HepG2 (cell line): Measurements from ENCODE around the gene DTHD1. TPM values are rescaled to one million over a fixed set of nuclear protein-coding genes. Genes with fewer than 3 reads are reported as not detected.
A peak's percentile ranks its signal among the peaks of the same experiment; 100 is the strongest.

Experiments
- ATAC-seq: fragments of 200-7000 bp; cut with Tn5 transposase; 3 replicates; pipeline ENCODE4 v1.9.1; 2020; ENCODE audit warnings: mild to moderate bottlenecking, moderate library complexity
- BruUV-seq: library from RNA; stranded (reverse); fragments of 400-500 nt; replicated peaks from 2 replicates; lab custom pipeline; 2021; lab: Mats Ljungman, UMichigan
- CTCF ChIA-PET: fragments of 300-600 bp; formaldehyde crosslinking; extraction: SDS; loops from one replicate; lab custom pipeline; 2021; ENCODE audit warnings: low total read pairs, inconsistent platforms, low intra/inter-chr PET ratio; lab: Yijun Ruan, JAX
- POLR2A ChIA-PET: fragments of 350-600 bp; sonication (Branson Sonifier 250); formaldehyde crosslinking; loops from one replicate; lab custom pipeline; 2020; ENCODE audit warnings: antibody characterized with exemption, inconsistent platforms; lab: Yijun Ruan, JAX
- DNase-seq: peaks from one replicate; pipeline ENCODE4 v3.0.0-alpha.2; 2015; ENCODE audit warnings: low spot score
- FAIRE-seq: peaks from 3 replicates; lab custom pipeline; 2011; peaks lifted over from hg19 to GRCh38; lab: Jason Lieb, UNC
- H2AFZ ChIP-seq: one replicate; pipeline ENCODE4 v1.6.1; 2011; ENCODE audit warnings: low read length, inconsistent platforms
- H3K27ac ChIP-seq: fragments of 300-600 bp; 3 replicates; pipeline ENCODE4 v1.8.0; 2011; ENCODE audit warnings: mixed run types, mild to moderate bottlenecking, mixed read lengths, low read length, inconsistent platforms; ENCODE audit not compliant: insufficient read depth; ENCODE audit errors: extremely low read length
- H3K27me3 ChIP-seq, 2 experiments: fragments of 200-600 bp in 1 of 2; 2 replicates in 1 of 2; 3 replicates in 1 of 2; pipeline versions ENCODE4 v1.6.0 to v1.8.0; 2011; ENCODE audit warnings: low read length in 2 of 2, mild to moderate bottlenecking in 2 of 2, moderate library complexity in 2 of 2, inconsistent platforms in 1 of 2; ENCODE audit not compliant: insufficient read depth in 2 of 2, control insufficient read depth in 1 of 2
- H3K36me3 ChIP-seq, 2 experiments: fragments of 200-600 bp in 1 of 2; replicated peaks in 1 of 2; 2 replicates in 1 of 2; 3 replicates in 1 of 2; pipeline versions ENCODE4 v1.5.1 to v1.8.0; 2011; ENCODE audit warnings: low read length in 2 of 2, inconsistent platforms in 1 of 2; ENCODE audit not compliant: insufficient read depth in 2 of 2, control insufficient read depth in 1 of 2
- H3K4me1 ChIP-seq: 2 replicates; pipeline ENCODE4 v1.5.1; 2012; ENCODE audit warnings: low read length, inconsistent platforms; ENCODE audit not compliant: insufficient read depth
- H3K4me2 ChIP-seq: 2 replicates; pipeline ENCODE4 v1.6.0; 2011; ENCODE audit warnings: low read depth, low read length, inconsistent platforms
- H3K4me3 ChIP-seq, 3 experiments: fragments of 200-600 bp in 1 of 3; sonication (generic), shearing (Covaris generic) in 1 of 3; replicated peaks in 1 of 3; 2 replicates each; pipeline ENCODE4 v1.5.1; 2011 to 2016; ENCODE audit warnings: low read length in 3 of 3, inconsistent platforms in 2 of 3, low read depth in 2 of 3, mild to moderate bottlenecking in 2 of 3, control low read depth in 1 of 3, mixed read lengths in 1 of 3; ENCODE audit not compliant: insufficient read depth in 1 of 3
- H3K79me2 ChIP-seq: one replicate; pipeline ENCODE4 v1.6.1; 2011; ENCODE audit warnings: low read length, inconsistent platforms; ENCODE audit not compliant: insufficient read depth
- H3K9ac ChIP-seq: 2 replicates; pipeline ENCODE4 v1.6.0; 2011; ENCODE audit warnings: mild to moderate bottlenecking, low read depth, low read length, inconsistent platforms; ENCODE audit not compliant: insufficient read depth
- H3K9me3 ChIP-seq: 2 replicates; pipeline ENCODE4 v1.5.1; 2012; ENCODE audit warnings: mild to moderate bottlenecking, low read length
- H4K20me1 ChIP-seq: 2 replicates; pipeline ENCODE4 v1.6.0; 2011; ENCODE audit warnings: inconsistent platforms, mild to moderate bottlenecking, low read length, moderate library complexity; ENCODE audit not compliant: insufficient read depth
- FOXJ3 ChIP-seq: sonication (generic); formaldehyde crosslinking; IDR thresholded peaks from 2 replicates; pipeline ENCODE4 v1.4.0; 2020; ENCODE audit warnings: missing genetic modification reagents, mild to moderate bottlenecking, borderline replicate concordance
- GLI4 ChIP-seq: sonication (generic); formaldehyde crosslinking; IDR thresholded peaks from 2 replicates; pipeline ENCODE4 v1.5.1; 2020; ENCODE audit warnings: missing genetic modification reagents, mild to moderate bottlenecking, moderate library complexity, borderline replicate concordance
- HNRNPK ChIP-seq: fragments of 200-400 bp; formaldehyde crosslinking; IDR thresholded peaks from 2 replicates; pipeline ENCODE4 v1.6.1; 2018; ENCODE audit warnings: low read length, low read depth, moderate library complexity, mild to moderate bottlenecking; ENCODE audit not compliant: poor library complexity, severe bottlenecking
- HOXA9 ChIP-seq: sonication (generic); formaldehyde crosslinking; IDR thresholded peaks from 2 replicates; pipeline ENCODE4 v1.8.1; 2022; ENCODE audit warnings: missing genetic modification reagents, mild to moderate bottlenecking, moderate library complexity, borderline replicate concordance
- KDM6A ChIP-seq: IDR thresholded peaks from 2 replicates; pipeline ENCODE4 v1.6.1; 2016; ENCODE audit warnings: low read depth
- SMYD3 ChIP-seq: sonication (generic); formaldehyde crosslinking; IDR thresholded peaks from 2 replicates; pipeline ENCODE4 v1.8.1; 2023; ENCODE audit warnings: mild to moderate bottlenecking, missing genetic modification reagents
- SOX6 ChIP-seq, 2 experiments: fragments of 450-650 bp in 1 of 2; sonication (generic) in 1 of 2; formaldehyde crosslinking in 1 of 2; IDR thresholded peaks; 2 replicates each; pipeline versions ENCODE4 v1.4.0 to v1.6.1; 2017 to 2020; ENCODE audit warnings: antibody characterized with exemption in 1 of 2, mild to moderate bottlenecking in 1 of 2, missing genetic modification reagents in 1 of 2
- SRSF1 ChIP-seq: fragments of 200-400 bp; formaldehyde crosslinking; optimal IDR thresholded peaks from 2 replicates; pipeline ENCODE3; 2017; ENCODE audit warnings: mild to moderate bottlenecking, low read depth, low read length, moderate library complexity
- ZBTB1 ChIP-seq: sonication (generic); formaldehyde crosslinking; IDR thresholded peaks from 2 replicates; pipeline ENCODE4 v1.4.0; 2020; ENCODE audit warnings: missing genetic modification reagents, borderline replicate concordance
- ZNF264 ChIP-seq: sonication (generic); formaldehyde crosslinking; IDR thresholded peaks from 2 replicates; pipeline ENCODE4 v1.4.0; 2020; ENCODE audit warnings: missing genetic modification reagents
- ZNF432 ChIP-seq: sonication (generic); formaldehyde crosslinking; IDR thresholded peaks from 2 replicates; pipeline ENCODE4 v1.5.0; 2020; ENCODE audit warnings: missing genetic modification reagents, mild to moderate bottlenecking, borderline replicate concordance
- ZNF616 ChIP-seq: sonication (generic); formaldehyde crosslinking; IDR thresholded peaks from 2 replicates; pipeline ENCODE4 v1.5.0; 2020; ENCODE audit warnings: low read depth, mild to moderate bottlenecking, missing genetic modification reagents
- WGBS: methylation state at CpG from one replicate; pipeline ENCODE4 v1.1.6; 2017; ENCODE audit warnings: low lambda C conversion rate; 5-methylcytosine and 5-hydroxymethylcytosine counted together
- in situ Hi-C: cut with HindIII; loops from 2 replicates; pipeline ENCODE4 v1.10.0; 2017; ENCODE audit warnings: low pct_unique_long_range_greater_than_20kb; ENCODE audit not compliant: extremely low pct_ligation_motif_present
- intact Hi-C: fragments of 100-400 bp; cut with micrococcal nuclease; formaldehyde crosslinking; loops from one replicate; pipeline ENCODE4 v1.10.0; 2022; ENCODE audit not compliant: unreplicated experiment
- polyA plus RNA-seq, 8 experiments: library from polyadenylated mRNA; depleted of rRNA in 3 of 8; stranded (reverse) in 7 of 8; unstranded in 1 of 8; fragments of >200 nt; fragmentation: Illumina TruSeq in 4 of 8; extraction: Trizol in 4 of 8; gene quantifications; 2 replicates each; pipeline versions ENCODE4 v1.2.1 to v1.2.3, GENCODE V29; 2011 to 2016; ENCODE audit warnings: low read depth in 4 of 8, missing spikeins in 1 of 8, mixed read lengths in 1 of 8; ENCODE audit not compliant: insufficient read depth in 1 of 8
- total RNA-seq, 5 experiments: library from RNA; depleted of rRNA; stranded (reverse); fragments of >200 nt; fragmentation: Illumina TruSeq; extraction: Trizol; gene quantifications; 2 replicates each; pipeline ENCODE4 v1.2.3, GENCODE V29; 2016; ENCODE audit warnings: low read depth in 1 of 5
- TF ChIP-seq, protein P1 (sequence below): sonication (generic); formaldehyde crosslinking; IDR thresholded peaks from 2 replicates; pipeline ENCODE4 v1.5.0; 2020; ENCODE audit warnings: missing genetic modification reagents, mild to moderate bottlenecking, borderline replicate concordance
- TF ChIP-seq, protein P2 (sequence below): sonication (generic); formaldehyde crosslinking; IDR thresholded peaks from 2 replicates; pipeline ENCODE4 v1.4.0; 2020; ENCODE audit warnings: mild to moderate bottlenecking, missing genetic modification reagents

Gene DTHD1
- total and polyA plus RNA-seq, 2 of the 13 experiments (the other 11 are each of a cell fraction or from before 2014, with no cell fraction given): not detected

DNA sequence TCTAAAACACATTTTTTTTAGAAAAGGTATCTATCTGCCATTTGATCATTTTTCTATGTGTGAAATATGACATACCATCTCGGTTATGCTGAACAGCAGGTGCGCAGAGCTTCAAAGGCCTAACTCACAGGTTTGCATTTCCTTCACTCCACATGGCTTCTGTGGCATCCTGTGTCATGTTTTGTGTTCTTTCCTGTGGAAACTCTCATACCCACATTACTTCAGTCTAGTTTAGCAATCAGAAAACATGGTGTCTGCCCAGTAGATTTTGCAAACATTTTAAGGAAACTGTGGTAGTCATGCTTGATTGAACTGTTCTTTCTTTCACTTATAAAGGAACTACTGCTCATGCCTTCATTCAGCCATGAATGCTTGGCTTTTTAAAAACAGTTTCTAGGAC, 25.8 kb upstream of the DTHD1 start (continued):
- TF ChIP-seq ZNF616 (CRISPR knock-in tag) (no peak), ZNF264 (CRISPR knock-in tag) (no peak), ZNF432 (no peak), SRSF1 (no peak)
- TF ChIP-seq, protein P1, sequence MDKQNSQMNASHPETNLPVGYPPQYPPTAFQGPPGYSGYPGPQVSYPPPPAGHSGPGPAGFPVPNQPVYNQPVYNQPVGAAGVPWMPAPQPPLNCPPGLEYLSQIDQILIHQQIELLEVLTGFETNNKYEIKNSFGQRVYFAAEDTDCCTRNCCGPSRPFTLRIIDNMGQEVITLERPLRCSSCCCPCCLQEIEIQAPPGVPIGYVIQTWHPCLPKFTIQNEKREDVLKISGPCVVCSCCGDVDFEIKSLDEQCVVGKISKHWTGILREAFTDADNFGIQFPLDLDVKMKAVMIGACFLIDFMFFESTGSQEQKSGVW (CRISPR knock-in tag): no peak
- TF ChIP-seq, all 625 proteins: peak for 0

DNA sequence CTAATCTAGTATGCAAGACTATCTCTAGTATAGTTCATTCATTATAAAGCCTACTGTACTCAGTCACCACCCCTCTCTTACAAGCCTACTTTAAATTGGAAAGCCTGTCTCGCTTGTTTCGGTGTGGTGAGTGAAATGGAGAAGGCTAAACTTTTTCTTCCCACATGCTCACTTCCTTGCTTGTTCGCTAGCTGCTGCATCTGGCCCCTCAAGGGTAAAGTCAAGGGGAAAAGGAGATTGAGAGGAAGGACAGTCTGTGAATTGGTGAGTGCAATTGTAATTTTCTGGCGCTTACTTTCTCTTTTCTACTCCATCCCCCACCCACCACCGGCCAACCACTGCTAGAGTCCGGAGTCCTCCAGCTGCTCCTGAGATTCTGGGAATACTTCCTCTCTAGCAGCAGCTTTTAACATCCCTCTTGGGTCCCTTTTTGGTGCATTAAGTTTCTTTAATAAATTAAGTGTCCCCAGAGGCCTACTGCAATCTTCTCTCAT, 25.0 kb upstream of the DTHD1 start:
- Histone ChIP-seq H3K27ac (no peak overlapping the region), H3K9ac (no peak overlapping the region), H3K4me3 (no peak overlapping the region), H3K9me3 (no peaks in the 10 kb centered on the region), H3K4me2 (no peak overlapping the region), H2AFZ (no peak overlapping the region), H3K36me3 (no peaks in the 10 kb centered on the region), H3K27me3 (no peaks in the 10 kb centered on the region)
- no TSS peak for BruUV-seq
- ChIA-PET CTCF (no interaction called here), POLR2A (no interaction called here)
- 16% methylated on average over 6 of the region's 6 CpGs for WGBS
- ATAC-seq (peak; percentile 27; the same call in 2 of the 3 replicates), FAIRE-seq (no peak)
- in situ Hi-C loops: no loop called here
- intact Hi-C loops: no loop called here
- no peak for TF ChIP-seq ZBTB1 (CRISPR knock-in tag)
- no peak for TF ChIP-seq GLI4 (CRISPR knock-in tag)
- no peak for TF ChIP-seq KDM6A
- no peak for TF ChIP-seq SMYD3
- TF ChIP-seq, protein P2, sequence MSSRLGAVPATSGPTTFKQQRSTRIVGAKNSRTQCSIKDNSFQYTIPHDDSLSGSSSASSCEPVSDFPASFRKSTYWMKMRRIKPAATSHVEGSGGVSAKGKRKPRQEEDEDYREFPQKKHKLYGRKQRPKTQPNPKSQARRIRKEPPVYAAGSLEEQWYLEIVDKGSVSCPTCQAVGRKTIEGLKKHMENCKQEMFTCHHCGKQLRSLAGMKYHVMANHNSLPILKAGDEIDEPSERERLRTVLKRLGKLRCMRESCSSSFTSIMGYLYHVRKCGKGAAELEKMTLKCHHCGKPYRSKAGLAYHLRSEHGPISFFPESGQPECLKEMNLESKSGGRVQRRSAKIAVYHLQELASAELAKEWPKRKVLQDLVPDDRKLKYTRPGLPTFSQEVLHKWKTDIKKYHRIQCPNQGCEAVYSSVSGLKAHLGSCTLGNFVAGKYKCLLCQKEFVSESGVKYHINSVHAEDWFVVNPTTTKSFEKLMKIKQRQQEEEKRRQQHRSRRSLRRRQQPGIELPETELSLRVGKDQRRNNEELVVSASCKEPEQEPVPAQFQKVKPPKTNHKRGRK (CRISPR knock-in tag): no peak
- no peak for TF ChIP-seq HOXA9
- no peak for TF ChIP-seq HNRNPK
- no peak for TF ChIP-seq FOXJ3 (CRISPR knock-in tag)
- no peak for TF ChIP-seq SOX6 (IDR thresholded peaks at IDR 0.05)
- TF ChIP-seq SOX6 (CRISPR knock-in tag; IDR thresholded peaks at IDR 0.05): no peak
- TF ChIP-seq, all 625 proteins: peak for 0
- H4K20me1 ChIP-seq: no peaks in the 10 kb centered on the region
- DNase-seq: no peak
- H3K79me2 ChIP-seq: no peaks in the 10 kb centered on the region
- H3K4me1 ChIP-seq: no peaks in the 10 kb centered on the region
